K562 (cell line): ENCODE data around the gene HS6ST1. TPM values are rescaled to one million over a fixed set of nuclear protein-coding genes. Genes with fewer than 3 reads are reported as not detected.
A peak's percentile ranks its signal among the peaks of the same experiment; 100 is the strongest.

Experiments used
- ADNP ChIP-seq: fragments of 200-800 bp; sonication (Bioruptor generic); IDR thresholded peaks from 2 replicates; pipeline ENCODE4 v1.6.1; 2016; ENCODE audit warnings: missing genetic modification characterization, missing compliant biosample characterization
- BMI1 ChIP-seq: fragments of 150-350 bp; IDR thresholded peaks from 2 replicates; pipeline ENCODE4 v1.6.1; 2014; ENCODE audit warnings: low read length
- CBX1 ChIP-seq: sonication (generic); IDR thresholded peaks from 2 replicates; pipeline ENCODE4 v1.6.1; 2016; ENCODE audit warnings: antibody characterized with exemption, low read depth, mild to moderate bottlenecking
- CREM ChIP-seq: IDR thresholded peaks from 2 replicates; pipeline ENCODE4 v1.6.1; 2014; ENCODE audit warnings: antibody characterized with exemption, low read depth
- DPF2 ChIP-seq: fragments of 450-650 bp; IDR thresholded peaks from 2 replicates; pipeline ENCODE4 v1.6.1; 2016
- ETS2 ChIP-seq: IDR thresholded peaks from 2 replicates; pipeline ENCODE4 v1.6.1; 2016; ENCODE audit warnings: borderline replicate concordance, missing genetic modification characterization, mild to moderate bottlenecking, moderate library complexity, missing compliant biosample characterization; ENCODE audit not compliant: poor library complexity, severe bottlenecking
- HCFC1 ChIP-seq: IDR thresholded peaks from 2 replicates; pipeline ENCODE4 v1.6.1; 2012; ENCODE audit warnings: low read depth, low read length, improper control_type of control experiment
- HSF4 ChIP-seq: fragments of 250-450 bp; sonication (Bioruptor Pico); IDR thresholded peaks from 2 replicates; pipeline ENCODE4 v2.1.2; 2022; ENCODE audit warnings: mild to moderate bottlenecking, moderate library complexity, borderline replicate concordance
- MED1 ChIP-seq: sonication (generic); formaldehyde crosslinking; IDR thresholded peaks from 2 replicates; pipeline ENCODE4 v1.8.1; 2023; ENCODE audit warnings: missing genetic modification reagents, borderline replicate concordance
- NFIC ChIP-seq: fragments of 450-650 bp; IDR thresholded peaks from 2 replicates; pipeline ENCODE4 v1.6.1; 2017; ENCODE audit warnings: mild to moderate bottlenecking, inconsistent platforms
- NR4A1 ChIP-seq, 2 experiments: fragments of 250-450 bp in 1 of 2; fragments of 450-650 bp in 1 of 2; sonication (Bioruptor Pico) in 1 of 2; IDR thresholded peaks; 2 replicates each; pipeline versions ENCODE4 v1.4.0 to v1.6.1; 2016 to 2020; ENCODE audit warnings: mild to moderate bottlenecking in 2 of 2, missing compliant biosample characterization in 1 of 2, missing genetic modification characterization in 1 of 2, moderate library complexity in 1 of 2
- PML ChIP-seq: IDR thresholded peaks from 2 replicates; pipeline ENCODE4 v1.6.1; 2012; ENCODE audit warnings: low read length, inconsistent platforms
- SMARCA5 ChIP-seq: fragments of 450-650 bp; IDR thresholded peaks from 2 replicates; pipeline ENCODE4 v1.6.1; 2016
- SNRNP70 ChIP-seq: fragments of 200-400 bp; formaldehyde crosslinking; optimal IDR thresholded peaks from 2 replicates; pipeline ENCODE3; 2017; ENCODE audit warnings: low read depth, low read length
- TAL1 ChIP-seq: fragments of 450-650 bp; IDR thresholded peaks from 2 replicates; pipeline ENCODE4 v1.6.1; 2016; ENCODE audit warnings: mild to moderate bottlenecking
- TBL1XR1 ChIP-seq, 2 experiments: IDR thresholded peaks; 2 replicates each; pipeline ENCODE4 v1.6.1; 2012; ENCODE audit warnings: improper control_type of control experiment in 2 of 2, low read length in 2 of 2, mild to moderate bottlenecking in 1 of 2
- TOE1 ChIP-seq, 2 experiments: fragments of 450-650 bp in 1 of 2; sonication (generic) in 1 of 2; formaldehyde crosslinking in 1 of 2; IDR thresholded peaks; 2 replicates each; pipeline versions ENCODE4 v1.7.1 to v1.8.0; 2016 to 2022; ENCODE audit warnings: borderline replicate concordance in 2 of 2, mild to moderate bottlenecking in 2 of 2, antibody characterized with exemption in 1 of 2, inconsistent platforms in 1 of 2, low read depth in 1 of 2, missing genetic modification reagents in 1 of 2, moderate library complexity in 1 of 2
- ZBED1 ChIP-seq: IDR thresholded peaks from 2 replicates; pipeline ENCODE4 v1.6.1; 2014
- ZNF239 ChIP-seq: fragments of 250-450 bp; sonication (Bioruptor Pico); IDR thresholded peaks from 2 replicates; pipeline ENCODE4 v1.4.0; 2020; ENCODE audit warnings: mild to moderate bottlenecking
- polyA plus RNA-seq, 8 experiments: library from polyadenylated mRNA; depleted of rRNA in 4 of 8; stranded (reverse) in 5 of 8; unstranded in 3 of 8; fragments of >200 nt; fragmentation: Nextera tagmentation in 2 of 8; fragmentation: Illumina TruSeq in 1 of 8; extraction: Ambion mirVana in 2 of 8; extraction: Trizol in 1 of 8; gene quantifications; 2 replicates each; pipeline versions ENCODE4 v1.2.1 to v1.2.3, GENCODE V29; 2011 to 2014; ENCODE audit warnings: inconsistent platforms in 1 of 8, missing spikeins in 1 of 8
- total RNA-seq, 7 experiments: library from RNA; depleted of rRNA in 6 of 7; stranded (reverse); fragments of >200 nt in 6 of 7; fragmentation: Illumina TruSeq in 2 of 7; extraction: Trizol in 2 of 7; gene quantifications; 2 replicates each; pipeline versions ENCODE4 v1.2.1 to v1.2.3, GENCODE V29; 2011 to 2021; ENCODE audit warnings: low replicate concordance in 1 of 7
- TF ChIP-seq, protein P1 (sequence below): fragments of 250-450 bp; sonication (Bioruptor Pico); IDR thresholded peaks from 2 replicates; pipeline ENCODE4 v1.4.0; 2020
- TF ChIP-seq, protein P2 (sequence below): fragments of 450-650 bp; IDR thresholded peaks from 2 replicates; pipeline ENCODE4 v1.6.1; 2016; ENCODE audit warnings: borderline replicate concordance
- TF ChIP-seq, protein P3 (sequence below): sonication (generic); formaldehyde crosslinking; IDR thresholded peaks from 2 replicates; pipeline ENCODE4 v1.8.0; 2022; ENCODE audit warnings: mild to moderate bottlenecking, missing genetic modification reagents

HS6ST1 gene
- total and polyA plus RNA-seq, 9 of the 15 experiments (the other 6 are each of a cell fraction or from before 2014, with no cell fraction given) = 0.06 to 7.4 (median 3.8) TPM

- TF ChIP-seq MED1 (CRISPR knock-in tag) (no peak), ADNP (tag) (no peak), NR4A1 (CRISPR knock-in tag; IDR thresholded peaks at IDR 0.05) (no peak), NR4A1 (tag; IDR thresholded peaks at IDR 0.05) (no peak), TOE1 (IDR thresholded peaks at IDR 0.05; ENCODE audit: borderline replicate concordance) (no peak), TOE1 (CRISPR knock-in tag; IDR thresholded peaks at IDR 0.05; ENCODE audit: borderline replicate concordance, low read depth) (no peak), CREM (no peak), SMARCA5 (peak; percentile 52; the same call in 1 of the 2 replicates), DPF2 (peak; percentile 68), BMI1 (no peak), TAL1 (peak; percentile 88), ETS2 (tag) (no peak), ZNF239 (CRISPR knock-in tag) (no peak), NFIC (peak; percentile 78), ZBED1 (no peak), CBX1 (no peak), SNRNP70 (no peak), PML (0 out of 2 replicates have a peak, but pooled peaks have one; percentile 43), TBL1XR1 (IDR thresholded peaks at IDR 0.05; ENCODE audit: low read length in 2 of 2) (no peak), HCFC1 (no peak), HSF4 (CRISPR knock-in tag) (no peak)
- TF ChIP-seq, protein P1, sequence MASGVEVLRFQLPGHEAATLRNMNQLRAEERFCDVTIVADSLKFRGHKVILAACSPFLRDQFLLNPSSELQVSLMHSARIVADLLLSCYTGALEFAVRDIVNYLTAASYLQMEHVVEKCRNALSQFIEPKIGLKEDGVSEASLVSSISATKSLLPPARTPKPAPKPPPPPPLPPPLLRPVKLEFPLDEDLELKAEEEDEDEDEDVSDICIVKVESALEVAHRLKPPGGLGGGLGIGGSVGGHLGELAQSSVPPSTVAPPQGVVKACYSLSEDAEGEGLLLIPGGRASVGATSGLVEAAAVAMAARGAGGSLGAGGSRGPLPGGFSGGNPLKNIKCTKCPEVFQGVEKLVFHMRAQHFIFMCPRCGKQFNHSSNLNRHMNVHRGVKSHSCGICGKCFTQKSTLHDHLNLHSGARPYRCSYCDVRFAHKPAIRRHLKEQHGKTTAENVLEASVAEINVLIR (CRISPR knock-in tag) = no peak
- TF ChIP-seq, protein P2, sequence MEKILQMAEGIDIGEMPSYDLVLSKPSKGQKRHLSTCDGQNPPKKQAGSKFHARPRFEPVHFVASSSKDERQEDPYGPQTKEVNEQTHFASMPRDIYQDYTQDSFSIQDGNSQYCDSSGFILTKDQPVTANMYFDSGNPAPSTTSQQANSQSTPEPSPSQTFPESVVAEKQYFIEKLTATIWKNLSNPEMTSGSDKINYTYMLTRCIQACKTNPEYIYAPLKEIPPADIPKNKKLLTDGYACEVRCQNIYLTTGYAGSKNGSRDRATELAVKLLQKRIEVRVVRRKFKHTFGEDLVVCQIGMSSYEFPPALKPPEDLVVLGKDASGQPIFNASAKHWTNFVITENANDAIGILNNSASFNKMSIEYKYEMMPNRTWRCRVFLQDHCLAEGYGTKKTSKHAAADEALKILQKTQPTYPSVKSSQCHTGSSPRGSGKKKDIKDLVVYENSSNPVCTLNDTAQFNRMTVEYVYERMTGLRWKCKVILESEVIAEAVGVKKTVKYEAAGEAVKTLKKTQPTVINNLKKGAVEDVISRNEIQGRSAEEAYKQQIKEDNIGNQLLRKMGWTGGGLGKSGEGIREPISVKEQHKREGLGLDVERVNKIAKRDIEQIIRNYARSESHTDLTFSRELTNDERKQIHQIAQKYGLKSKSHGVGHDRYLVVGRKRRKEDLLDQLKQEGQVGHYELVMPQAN = no peak
- TF ChIP-seq, protein P3, sequence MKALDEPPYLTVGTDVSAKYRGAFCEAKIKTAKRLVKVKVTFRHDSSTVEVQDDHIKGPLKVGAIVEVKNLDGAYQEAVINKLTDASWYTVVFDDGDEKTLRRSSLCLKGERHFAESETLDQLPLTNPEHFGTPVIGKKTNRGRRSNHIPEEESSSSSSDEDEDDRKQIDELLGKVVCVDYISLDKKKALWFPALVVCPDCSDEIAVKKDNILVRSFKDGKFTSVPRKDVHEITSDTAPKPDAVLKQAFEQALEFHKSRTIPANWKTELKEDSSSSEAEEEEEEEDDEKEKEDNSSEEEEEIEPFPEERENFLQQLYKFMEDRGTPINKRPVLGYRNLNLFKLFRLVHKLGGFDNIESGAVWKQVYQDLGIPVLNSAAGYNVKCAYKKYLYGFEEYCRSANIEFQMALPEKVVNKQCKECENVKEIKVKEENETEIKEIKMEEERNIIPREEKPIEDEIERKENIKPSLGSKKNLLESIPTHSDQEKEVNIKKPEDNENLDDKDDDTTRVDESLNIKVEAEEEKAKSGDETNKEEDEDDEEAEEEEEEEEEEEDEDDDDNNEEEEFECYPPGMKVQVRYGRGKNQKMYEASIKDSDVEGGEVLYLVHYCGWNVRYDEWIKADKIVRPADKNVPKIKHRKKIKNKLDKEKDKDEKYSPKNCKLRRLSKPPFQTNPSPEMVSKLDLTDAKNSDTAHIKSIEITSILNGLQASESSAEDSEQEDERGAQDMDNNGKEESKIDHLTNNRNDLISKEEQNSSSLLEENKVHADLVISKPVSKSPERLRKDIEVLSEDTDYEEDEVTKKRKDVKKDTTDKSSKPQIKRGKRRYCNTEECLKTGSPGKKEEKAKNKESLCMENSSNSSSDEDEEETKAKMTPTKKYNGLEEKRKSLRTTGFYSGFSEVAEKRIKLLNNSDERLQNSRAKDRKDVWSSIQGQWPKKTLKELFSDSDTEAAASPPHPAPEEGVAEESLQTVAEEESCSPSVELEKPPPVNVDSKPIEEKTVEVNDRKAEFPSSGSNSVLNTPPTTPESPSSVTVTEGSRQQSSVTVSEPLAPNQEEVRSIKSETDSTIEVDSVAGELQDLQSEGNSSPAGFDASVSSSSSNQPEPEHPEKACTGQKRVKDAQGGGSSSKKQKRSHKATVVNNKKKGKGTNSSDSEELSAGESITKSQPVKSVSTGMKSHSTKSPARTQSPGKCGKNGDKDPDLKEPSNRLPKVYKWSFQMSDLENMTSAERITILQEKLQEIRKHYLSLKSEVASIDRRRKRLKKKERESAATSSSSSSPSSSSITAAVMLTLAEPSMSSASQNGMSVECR (CRISPR knock-in tag) = no peak
Measured at GRCh38 chr2:128309280-128310093, 9.2 kb downstream of the HS6ST1 start (continued).
